ENCODE data around the gene ZC3HAV1.
A peak's percentile ranks its signal among the peaks of the same experiment; 100 is the strongest.
"Not testable (repeated sequence)": the region's sequence is repeated elsewhere in the genome, so short reads cannot be mapped to it uniquely, and the experiment has no call there.

The ZC3HAV1 gene

DNA sequence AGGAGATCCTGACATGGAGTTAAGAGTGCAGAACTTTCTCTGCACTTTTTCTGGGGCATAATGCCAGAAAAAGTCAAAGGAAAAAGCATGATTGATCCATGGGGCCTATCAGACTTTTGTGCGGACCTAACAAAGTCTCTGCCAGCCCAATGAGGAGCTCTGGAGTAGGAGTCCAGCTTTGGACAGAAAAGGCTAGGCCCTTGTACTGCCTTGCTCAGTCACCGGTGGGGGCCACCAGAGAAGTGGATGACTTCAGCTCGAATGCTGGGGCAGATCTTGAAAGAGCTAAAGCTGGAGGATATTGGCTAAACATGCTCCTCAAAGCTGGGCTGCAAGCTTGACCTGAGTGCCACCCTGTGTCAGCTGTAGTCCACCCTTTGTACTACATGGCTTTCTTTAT lies 2.8 kb upstream of the ZC3HAV1 start:
- DNase-seq (ENCODE audit: low read depth) = no peak

DNA sequence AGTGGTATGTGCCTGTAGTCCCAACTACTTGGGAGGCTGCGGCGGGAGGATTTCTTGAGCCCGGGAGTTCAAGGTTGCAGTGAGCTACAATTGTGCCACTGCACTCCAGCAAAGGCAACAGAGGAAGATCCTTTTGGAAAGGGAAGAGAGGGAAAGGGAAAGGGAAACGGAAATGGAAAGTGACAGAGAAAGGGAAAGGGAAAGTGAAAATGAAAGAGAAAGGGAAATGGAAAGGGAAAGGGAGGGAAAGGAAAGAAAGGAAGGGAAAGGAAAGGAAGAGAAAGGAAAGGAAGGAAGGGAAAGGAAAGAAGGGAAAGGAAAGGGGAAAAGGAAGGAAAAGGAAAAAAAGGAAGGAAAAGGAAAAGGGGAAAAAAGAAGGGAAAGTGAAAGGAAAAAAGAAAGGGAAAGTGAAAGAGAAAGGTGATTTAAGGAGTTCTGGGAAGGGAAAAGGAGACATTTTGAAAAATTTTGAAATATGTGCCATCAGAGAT lies 2.3 kb upstream of the ZC3HAV1 start:
- DNase-seq (ENCODE audit: low read depth) = no peak

DNA sequence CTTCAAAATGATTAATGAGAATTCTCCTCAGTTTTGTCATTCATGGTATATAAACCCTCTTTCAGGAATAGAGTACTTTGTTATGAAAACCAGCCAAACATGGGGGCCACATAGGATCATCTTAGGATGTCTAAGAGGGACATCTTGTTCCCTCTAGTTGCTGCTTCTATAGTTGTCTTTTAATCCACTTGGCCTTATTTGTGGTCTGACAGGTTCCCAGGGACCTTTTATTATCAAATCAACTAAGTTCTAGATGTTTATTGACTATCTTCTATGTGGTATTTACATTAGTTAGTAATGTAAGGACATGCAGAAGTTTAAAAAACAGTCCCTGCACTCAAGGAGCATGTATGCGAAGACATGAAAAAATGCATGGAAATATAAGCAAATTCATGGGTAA lies 1.6 kb upstream of the ZC3HAV1 start:
- no peak for DNase-seq (ENCODE audit: low read depth)

DNA sequence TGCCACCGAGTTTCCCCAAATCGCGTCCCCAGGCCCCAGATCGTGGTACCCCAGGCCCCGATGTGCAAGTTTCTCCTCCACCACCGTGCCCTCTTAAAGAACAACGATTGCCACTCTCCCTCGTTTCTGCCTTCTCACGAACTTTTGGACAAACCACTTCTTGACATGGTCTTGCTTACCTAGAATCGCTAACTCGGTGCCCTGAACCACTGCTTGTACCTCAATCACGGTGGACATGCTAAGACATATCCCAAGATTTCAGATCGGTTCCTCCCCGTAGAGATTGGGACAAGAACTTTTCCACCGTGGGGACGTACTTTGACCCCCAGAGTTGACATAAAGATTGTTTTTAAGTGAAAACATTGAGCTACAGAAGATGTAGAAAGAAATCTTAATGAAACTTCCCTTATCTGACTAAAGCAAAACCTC lies 477 bp upstream of the ZC3HAV1 start:
- DNase-seq (ENCODE audit: low read depth) = no peak

DNA sequence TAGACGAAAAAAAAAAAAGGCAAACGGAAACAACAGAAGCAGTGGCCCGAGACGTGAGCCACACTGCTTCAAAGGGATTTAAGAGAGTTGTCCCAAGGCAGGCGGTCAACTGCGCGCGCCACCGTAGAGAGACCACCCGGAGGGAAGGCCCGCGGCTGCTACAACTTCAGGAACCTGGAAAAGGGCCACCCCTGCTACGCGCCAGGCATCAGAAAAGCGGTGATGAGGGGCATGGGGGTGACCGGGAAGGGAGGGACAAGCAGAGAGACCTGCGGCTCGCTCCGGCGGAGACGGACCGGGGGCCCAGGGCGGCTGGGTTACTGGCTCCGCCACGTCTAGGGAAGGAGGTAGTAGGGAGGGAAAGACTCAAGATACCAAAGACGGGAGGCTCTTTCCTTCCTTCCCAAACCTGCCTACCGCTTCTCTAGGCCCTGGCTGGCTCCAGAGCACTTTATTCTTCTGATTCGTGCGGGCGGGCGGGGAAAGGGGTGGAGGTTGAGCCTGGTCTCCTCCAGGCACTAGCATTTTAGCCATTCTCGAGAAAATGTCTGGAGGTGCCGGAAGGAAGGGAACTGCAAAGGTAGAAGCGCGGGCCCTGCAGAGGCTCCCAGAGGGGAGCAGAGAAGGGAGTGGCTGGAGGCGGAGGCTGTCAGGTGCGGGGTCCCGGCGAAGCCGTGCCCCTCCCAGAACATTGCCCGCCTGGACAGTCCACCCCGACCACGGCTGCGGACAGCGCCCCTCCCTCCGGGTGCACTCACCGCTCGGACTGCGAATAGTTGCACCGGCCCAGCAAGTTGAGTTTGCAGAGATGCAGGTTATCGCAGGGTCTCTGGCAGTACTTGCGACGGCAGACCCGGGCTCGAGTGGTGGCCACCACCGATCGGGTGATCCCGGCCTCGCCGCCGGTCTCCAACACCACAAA lies 993 bp downstream of the ZC3HAV1 start:
- peak; percentile 22 for DNase-seq (ENCODE audit: low read depth)

DNA sequence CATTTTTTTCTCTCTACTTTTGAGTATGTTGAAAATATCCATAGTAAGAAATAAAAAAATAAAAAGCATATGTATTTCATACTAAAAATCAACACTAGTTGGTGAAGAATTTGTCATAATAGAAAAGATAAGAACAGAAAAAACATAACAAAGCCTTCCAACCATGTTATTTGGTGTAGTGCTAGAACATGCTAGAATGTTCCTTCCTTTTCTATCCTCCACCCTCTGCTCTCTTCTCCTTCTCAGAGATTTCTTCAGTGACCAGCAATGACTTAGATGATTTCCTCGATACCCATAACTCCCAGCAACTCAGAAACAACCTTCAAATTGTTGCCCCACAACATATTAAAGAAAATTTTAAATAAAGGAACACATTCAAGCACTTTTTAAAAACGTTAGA lies 2.6 kb downstream of the ZC3HAV1 start:
- DNase-seq (ENCODE audit: low read depth) = no peak

DNA sequence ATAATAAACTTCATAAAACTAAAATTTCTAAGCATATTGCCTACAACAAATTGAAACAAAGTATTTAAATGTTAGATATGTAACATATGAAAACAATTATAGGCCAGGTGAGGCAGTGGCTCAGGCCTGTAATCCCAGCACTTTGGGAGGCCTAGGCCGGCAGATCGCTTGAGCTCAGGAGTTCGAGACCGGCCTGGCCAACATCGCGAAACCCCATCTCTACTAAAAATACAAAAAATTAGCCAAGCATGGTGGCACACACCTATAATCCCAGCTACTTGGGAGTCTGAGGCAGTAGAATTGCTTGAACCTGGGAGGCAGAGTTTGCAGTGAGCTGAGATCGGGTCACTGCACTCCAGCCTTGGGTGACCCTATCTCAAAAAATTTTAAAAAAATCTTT lies 3.3 kb downstream of the ZC3HAV1 start:
- DNase-seq (ENCODE audit: low read depth) = not testable (repeated sequence)

DNA sequence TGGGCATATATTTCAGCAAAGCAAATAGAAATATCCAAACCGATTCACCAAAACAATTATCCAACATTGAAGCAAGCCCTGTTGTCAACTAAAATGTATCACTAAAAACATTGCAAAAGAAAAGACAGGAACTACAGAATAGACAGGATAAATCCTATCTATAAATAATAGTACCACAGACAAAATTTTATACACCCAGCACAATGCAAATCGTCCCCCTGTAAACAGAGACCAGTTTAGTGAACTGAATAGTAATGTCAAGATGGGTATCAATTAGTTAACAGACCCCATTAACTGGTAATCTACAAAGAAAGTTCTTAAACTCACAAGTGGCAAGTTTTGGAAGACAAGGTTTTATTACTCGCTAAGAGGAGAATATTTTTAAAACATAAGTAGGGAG lies 4.0 kb downstream of the ZC3HAV1 start:
- no peak for DNase-seq (ENCODE audit: low read depth)

DNA sequence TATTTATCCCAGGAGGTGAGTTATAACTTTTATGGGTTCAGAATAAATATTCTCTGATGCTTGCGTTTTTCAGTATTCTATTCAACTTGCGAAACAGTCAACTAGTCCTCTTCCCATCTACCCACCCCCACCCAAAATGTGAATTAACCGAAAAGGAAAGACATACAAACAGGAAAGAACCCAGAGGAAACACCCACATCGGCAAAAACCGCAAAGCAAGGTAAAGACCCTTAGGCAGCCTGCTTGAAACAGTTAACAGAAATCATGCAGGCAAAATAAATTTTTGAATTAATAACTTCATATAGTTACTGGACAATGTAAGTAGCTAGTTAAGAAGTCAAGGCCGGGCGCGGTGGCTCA lies 5.4 kb downstream of the ZC3HAV1 start:
- no peak for DNase-seq (ENCODE audit: low read depth)

DNA sequence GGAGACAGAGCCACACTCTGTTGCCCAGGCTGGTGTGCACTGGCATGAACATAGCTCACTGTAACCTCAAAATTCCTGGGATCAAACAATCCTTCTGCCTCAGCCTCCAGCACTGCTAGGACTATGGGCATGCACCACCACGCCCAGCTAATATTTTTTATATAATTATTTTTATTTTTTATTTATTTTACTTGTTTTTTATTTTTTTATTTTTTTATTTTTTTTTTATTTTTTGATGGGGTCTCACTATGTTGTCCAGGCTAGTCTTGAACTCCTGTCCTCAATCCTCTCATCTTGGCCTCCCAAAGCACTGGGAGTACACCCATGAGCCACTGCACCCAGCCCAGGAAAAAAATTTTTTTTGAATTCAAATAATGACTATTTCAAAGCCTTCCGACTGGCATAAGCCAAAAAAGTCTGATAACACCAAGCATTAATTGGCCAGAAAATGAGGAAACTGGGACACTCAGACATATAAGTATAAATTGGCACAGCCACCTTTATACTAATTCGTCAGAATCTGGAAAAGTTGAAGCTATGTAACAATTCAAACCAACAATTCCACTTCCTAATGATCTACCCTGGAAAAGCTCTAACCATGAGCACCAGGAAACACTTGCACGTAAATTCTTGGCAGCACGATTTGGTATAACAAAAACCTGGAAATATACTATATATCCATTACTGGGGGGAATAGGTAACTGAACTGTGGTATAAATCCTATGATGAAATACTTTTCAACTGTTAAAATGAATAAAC lies 6.3 kb downstream of the ZC3HAV1 start:
- no peak for DNase-seq (ENCODE audit: low read depth)

DNA sequence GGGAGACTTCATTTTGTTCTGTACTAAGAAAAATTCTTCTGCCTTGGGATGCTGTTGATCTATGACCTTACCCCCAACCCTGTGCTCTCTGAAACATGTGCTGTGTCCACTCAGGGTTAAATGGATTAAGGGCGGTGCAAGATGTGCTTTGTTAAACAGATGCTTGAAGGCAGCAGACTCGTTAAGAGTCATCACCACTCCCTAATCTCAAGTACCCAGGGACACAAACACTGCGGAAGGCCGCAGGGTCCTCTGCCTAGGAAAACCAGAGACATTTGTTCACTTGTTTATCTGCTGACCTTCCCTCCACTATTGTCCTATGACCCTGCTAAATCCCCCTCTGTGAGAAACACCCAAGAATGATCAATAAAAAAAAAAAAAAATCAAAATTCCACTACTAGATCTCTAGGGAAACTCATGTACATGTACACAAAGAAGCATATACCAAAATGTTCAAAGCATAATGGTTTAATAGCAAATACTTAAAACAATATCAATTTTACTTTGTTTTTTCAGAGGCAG lies 7.8 kb downstream of the ZC3HAV1 start:
- DNase-seq (ENCODE audit: low read depth) = not testable (repeated sequence)

DNA sequence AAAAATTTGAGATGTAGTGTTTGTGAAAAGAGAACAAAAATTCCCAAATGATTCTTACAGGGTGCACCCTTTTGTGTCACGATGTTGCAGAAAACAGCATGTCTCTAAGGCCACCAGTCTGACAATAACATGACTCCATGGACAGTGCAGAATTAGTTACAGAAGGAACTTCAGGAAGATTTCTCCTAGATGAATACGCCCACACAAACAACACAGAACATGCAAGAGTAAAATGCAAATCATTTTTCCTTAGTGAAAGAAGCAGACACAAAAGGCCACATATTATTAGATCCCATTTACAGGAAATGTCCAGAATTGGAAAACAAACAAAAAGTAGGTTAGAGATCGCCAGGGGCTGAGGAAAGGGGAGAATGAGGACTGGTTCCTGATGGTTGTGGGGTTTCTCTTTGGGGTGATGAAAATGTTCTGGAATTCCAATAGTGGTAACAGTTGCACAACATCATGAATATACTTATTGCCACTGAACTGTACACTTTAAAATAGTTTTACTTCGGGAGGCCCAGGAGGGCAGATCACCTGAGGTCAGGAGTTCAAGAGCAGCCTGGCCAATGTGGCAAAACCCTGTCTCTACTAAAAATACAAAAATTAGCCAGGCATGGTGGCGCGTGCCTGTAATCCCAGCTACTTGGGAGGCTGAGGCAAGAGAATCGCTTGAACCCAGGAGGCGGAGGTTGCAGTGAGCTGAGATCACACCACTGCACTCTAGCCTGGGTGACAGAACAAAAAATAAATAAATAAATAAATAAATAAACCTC lies 10.2 kb downstream of the ZC3HAV1 start:
- DNase-seq (ENCODE audit: low read depth) = peak; percentile 55

DNA sequence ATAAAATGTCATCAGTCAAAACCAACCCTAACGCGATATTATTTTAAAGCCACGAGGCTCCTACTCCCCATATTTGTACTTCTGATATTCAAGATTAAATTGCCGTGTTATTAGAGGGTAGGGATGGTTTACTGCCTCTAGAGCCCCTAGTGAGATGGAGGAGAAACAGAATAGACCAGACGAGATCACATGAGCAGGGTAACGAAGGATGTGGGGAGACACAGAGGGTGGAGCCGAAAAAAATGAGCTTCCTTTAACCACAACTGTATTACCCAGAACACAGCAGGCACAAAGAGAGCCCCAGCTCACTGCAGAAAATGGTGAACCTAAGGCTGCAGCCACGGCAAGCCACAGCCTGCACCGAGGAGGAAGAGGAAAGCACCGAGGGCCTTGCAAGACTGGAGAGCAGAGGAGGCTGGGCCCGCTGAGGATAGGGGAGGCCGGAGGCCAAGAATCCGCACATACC lies 14.3 kb downstream of the ZC3HAV1 start:
- DNase-seq (ENCODE audit: low read depth) = no peak

DNA sequence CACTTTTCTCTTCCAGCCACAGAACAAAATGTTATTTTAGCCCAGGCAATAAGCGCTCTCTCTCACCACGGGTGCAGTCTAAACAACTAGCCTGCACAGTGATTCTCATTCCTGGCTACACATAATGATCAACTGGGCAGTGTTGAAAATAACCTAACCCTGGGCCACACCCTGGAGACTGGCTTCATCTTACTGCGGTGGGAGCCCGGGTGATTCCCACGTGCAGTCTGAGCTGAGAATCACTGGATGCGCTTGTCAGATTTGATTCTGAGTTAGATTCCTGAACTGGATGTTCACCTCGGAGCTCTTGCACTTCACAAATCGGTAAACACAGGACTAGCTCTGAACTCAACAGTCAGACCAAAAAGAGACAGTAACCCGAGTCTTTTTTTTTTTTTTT lies 14.9 kb downstream of the ZC3HAV1 start:
- peak; percentile 28 for DNase-seq (ENCODE audit: low read depth)

DNA sequence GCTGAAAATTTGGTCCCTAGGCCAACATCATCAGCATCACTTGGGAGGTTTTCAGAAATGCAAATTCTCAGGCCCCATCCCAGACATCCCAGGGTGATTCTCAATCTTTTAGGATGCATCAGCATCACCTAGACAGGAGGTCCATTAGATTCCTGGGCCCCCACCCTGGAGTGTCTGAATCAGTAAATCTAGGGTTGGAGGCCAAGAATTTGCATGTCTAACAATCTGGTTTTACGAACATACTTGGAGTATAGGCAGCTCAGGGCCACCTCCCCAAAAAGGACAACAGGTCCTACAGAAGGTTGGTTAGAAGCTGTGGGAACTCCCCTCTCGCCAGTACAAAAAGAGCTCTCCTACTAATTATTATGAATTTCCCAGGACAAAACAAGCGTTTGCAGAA lies 15.5 kb downstream of the ZC3HAV1 start:
- DNase-seq (ENCODE audit: low read depth) = no peak

DNA sequence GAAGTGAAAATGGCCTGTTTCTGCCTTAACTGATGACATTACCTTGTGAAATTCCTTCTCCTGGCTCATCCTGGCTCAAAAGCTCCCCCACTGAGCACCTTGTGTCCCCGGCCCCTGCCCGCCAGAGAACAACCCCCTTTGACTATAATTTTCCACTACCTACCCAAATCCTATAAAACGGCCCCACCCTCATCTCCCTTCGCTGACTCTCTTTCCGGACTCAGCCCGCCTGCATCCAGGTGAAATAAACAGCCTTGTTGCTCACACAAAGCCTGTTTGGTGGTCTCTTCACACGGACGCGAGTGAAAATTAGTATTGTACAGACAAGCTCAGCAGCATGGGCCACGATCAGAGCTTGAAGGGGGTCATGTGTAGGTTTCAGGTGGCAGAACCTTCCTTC lies 16.0 kb downstream of the ZC3HAV1 start:
- DNase-seq (ENCODE audit: low read depth) = not testable (repeated sequence)

DNA sequence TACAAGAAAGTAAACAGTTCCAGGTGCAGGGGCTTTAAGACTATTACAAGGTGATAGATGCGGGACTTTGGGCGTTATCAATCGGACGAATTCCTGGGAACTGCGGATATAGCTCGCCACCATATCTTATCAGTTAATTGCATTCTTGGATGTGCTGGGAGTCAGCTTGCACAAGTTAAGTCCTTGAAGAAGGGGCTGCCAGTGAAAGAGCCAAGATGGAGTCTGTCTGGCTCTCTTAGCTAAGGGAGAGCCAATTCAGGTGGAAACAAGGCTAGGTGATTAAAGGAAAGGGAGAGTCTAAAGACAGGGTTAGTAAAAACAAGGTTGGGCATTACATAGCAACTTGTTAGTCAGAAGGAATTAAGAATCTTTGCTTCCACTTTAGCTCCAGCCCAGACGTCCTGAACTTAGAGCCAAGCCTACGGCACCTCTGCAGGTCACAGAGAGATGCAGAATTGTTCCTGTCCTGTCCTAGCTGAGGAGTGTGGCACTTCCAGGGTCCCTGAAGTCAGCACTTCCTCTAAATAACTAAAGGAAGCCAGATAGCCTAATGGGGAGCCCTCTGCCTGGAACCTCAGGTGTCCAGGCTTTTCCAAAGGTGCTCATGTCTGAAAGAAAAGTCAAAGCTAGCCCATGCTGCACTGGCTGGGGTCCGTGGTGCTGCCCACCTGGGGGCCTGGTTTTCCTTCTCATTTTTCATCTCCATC lies 17.3 kb downstream of the ZC3HAV1 start:
- DNase-seq (ENCODE audit: low read depth) = no peak

DNA sequence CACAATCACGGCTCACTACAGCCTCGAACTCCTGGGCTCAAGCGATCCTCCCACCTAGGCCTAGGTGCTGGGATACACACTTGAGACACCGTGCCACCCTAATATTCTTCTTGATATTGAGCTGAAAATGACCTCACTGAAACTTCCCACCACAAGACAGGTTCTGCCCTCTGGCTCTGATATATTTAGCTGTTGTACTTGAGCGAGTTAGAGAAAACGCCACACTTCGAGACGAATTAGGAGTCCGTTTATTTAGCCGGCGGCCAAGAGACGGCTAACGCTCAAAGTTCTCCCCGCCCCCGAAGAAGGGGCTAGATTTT lies 17.9 kb downstream of the ZC3HAV1 start:
- no peak for DNase-seq (ENCODE audit: low read depth)

DNA sequence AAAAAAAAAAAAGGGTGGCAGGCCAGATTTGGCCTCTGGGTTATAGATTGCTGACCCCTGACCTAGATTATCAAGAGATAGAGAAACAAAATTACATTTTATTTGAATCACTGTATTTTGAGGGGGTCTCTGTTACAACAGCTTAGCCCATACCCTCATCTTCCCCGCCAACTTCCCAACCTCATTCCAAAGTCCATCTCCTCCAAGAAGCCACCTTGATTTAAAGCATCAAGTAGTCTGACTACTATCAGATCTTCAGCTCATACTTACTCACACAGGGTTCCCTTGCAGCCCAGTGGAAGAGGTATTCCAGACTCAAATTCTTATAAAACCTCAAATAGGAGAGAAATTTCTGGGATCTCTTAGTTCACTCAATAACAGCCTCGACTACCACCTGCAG lies 20.4 kb downstream of the ZC3HAV1 start:
- no peak for DNase-seq (ENCODE audit: low read depth)

DNA sequence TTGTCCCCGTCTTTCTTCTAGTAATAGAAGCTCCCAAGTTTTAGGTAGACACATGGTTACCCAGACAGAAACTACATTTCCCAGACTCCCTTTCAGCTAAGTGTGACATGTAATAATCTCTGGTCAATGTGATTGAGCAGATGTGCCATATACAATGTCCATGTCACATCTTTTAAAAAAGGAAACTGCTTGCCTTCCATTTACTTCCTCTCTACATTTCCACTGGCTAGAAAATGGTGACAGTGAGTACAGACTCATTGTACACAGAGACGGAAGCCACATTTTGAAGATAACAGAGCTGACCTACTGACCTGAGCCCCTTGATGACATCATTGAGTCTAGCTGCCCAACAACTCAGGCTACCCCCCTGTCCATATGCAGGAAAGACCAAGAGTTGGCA lies 21.3 kb downstream of the ZC3HAV1 start:
- no peak for DNase-seq (ENCODE audit: low read depth)

DNA sequence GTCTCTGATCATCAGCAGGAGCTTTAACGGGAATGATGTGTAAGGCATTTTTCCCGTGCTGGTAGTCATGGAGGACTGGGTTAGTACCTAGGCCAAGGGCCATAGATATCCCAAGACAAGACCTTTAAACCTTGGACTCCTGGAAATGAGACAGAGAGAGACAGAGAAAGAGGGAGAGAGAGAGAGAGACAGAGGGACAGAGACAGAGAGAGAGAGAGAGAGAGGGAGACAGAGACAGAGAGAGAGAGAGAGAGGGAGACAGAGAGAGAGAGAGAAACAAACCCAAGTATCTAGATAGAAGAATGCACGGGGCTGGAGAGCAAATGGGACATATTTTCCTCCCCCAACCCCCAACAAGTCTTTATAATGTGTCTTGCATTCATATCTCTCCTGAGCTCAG lies 22.3 kb downstream of the ZC3HAV1 start:
- DNase-seq (ENCODE audit: low read depth) = no peak

DNA sequence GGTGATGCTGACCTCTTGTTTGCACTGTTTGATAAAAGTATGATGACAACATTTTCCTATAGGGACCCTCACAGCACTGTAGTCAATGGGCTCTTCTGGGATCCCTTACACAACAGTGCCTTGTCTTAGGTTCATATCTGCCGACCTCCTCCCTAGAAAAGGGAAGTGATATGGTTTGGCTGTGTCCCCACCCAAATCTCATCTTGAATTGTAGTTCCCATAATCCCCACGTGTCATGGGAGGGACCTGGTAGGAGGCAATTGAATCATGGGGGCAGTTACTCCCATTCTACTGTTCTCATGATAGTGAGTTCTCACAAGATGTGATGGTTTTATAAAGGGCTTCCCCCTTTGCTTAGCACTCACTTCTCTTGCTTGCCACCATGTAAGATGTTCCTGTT lies 23.1 kb downstream of the ZC3HAV1 start:
- DNase-seq (ENCODE audit: low read depth) = no peak
